SK-N-SH (cell line): ENCODE data around the gene PGS1. TPM values are rescaled to one million over a fixed set of nuclear protein-coding genes. Genes with fewer than 3 reads are reported as not detected.

Experiments
- CTCF ChIA-PET: fragments of 300-600, 350-600 bp; formaldehyde crosslinking; extraction: SDS; loops from one replicate; lab custom pipeline; 2021; lab: Yijun Ruan, JAX
- POLR2A ChIA-PET: fragments of 350-600 bp; sonication (Branson Sonifier 250); formaldehyde crosslinking; extraction: SDS; loops from one replicate; lab custom pipeline; 2020; ENCODE audit warnings: antibody characterized with exemption, inconsistent platforms; lab: Yijun Ruan, JAX
- DNase-seq: peaks from one replicate; pipeline ENCODE4 v3.0.0; 2012
- H2AFZ ChIP-seq: fragments of 200-600 bp; sonication (generic); 2 replicates; pipeline ENCODE4 v1.8.1; 2016; ENCODE audit warnings: antibody characterized with exemption, mild to moderate bottlenecking, low read depth
- H3F3A ChIP-seq: fragments of 200-600 bp; sonication (generic); replicated peaks from 2 replicates; pipeline ENCODE3; 2016; ENCODE audit warnings: antibody characterized with exemption, mild to moderate bottlenecking; ENCODE audit not compliant: insufficient read depth
- H3K27ac ChIP-seq, 2 experiments: fragments of 200-500 bp in 1 of 2; fragments of 200-600 bp in 1 of 2; sonication (Bioruptor generic) in 1 of 2; sonication (generic), shearing (Covaris generic) in 1 of 2; 2 replicates each; pipeline versions ENCODE4 v1.5.1 to v1.6.1; 2014 to 2016; ENCODE audit warnings: low read depth in 2 of 2, inconsistent platforms in 1 of 2, low read length in 1 of 2, mild to moderate bottlenecking in 1 of 2, mixed read lengths in 1 of 2
- H3K27me3 ChIP-seq: fragments of 200-600 bp; sonication (generic), shearing (Covaris generic); 2 replicates; pipeline ENCODE4 v1.6.1; 2016; ENCODE audit warnings: mixed run types; ENCODE audit not compliant: insufficient read depth
- H3K36me3 ChIP-seq, 2 experiments: fragments of 200-500 bp in 1 of 2; fragments of 200-600 bp in 1 of 2; sonication (Bioruptor generic) in 1 of 2; sonication (generic) in 1 of 2; replicated peaks in 1 of 2; 2 replicates each; pipeline versions ENCODE3 to v1.5.1; 2014 to 2016; ENCODE audit warnings: low read length in 1 of 2, mild to moderate bottlenecking in 1 of 2; ENCODE audit not compliant: insufficient read depth in 2 of 2, control insufficient read depth in 1 of 2
- H3K4me1 ChIP-seq, 2 experiments: fragments of 200-500 bp in 1 of 2; fragments of 200-600 bp in 1 of 2; sonication (Bioruptor generic) in 1 of 2; sonication (generic), shearing (Covaris generic) in 1 of 2; 2 replicates each; pipeline versions ENCODE4 v1.5.1 to v1.6.1; 2014 to 2016; ENCODE audit warnings: low read depth in 1 of 2, low read length in 1 of 2, mixed run types in 1 of 2; ENCODE audit not compliant: insufficient read depth in 2 of 2, control insufficient read depth in 1 of 2
- H3K4me2 ChIP-seq: fragments of 200-600 bp; sonication (generic), shearing (Covaris generic); 2 replicates; pipeline ENCODE4 v1.6.1; 2017; ENCODE audit warnings: mixed run types
- H3K4me3 ChIP-seq, 2 experiments: fragments of 200-500 bp in 1 of 2; fragments of 200-600 bp in 1 of 2; sonication (Bioruptor generic) in 1 of 2; sonication (generic), shearing (Covaris generic) in 1 of 2; 2 replicates each; pipeline versions ENCODE4 v1.5.1 to v1.8.1; 2014 to 2016; ENCODE audit warnings: low read depth in 2 of 2, inconsistent platforms in 1 of 2, low read length in 1 of 2, mild to moderate bottlenecking in 1 of 2, mixed read lengths in 1 of 2, moderate library complexity in 1 of 2
- H3K79me2 ChIP-seq: fragments of 200-600 bp; sonication (generic); 2 replicates; pipeline ENCODE4 v1.8.1; 2017; ENCODE audit warnings: mild to moderate bottlenecking; ENCODE audit not compliant: insufficient read depth
- H3K9ac ChIP-seq: fragments of 200-600 bp; sonication (generic); 2 replicates; pipeline ENCODE4 v1.6.1; 2017; ENCODE audit warnings: mixed run types
- H3K9me2 ChIP-seq: fragments of 200-600 bp; sonication (generic); 2 replicates; pipeline ENCODE4 v1.6.1; 2017; ENCODE audit warnings: mixed run types
- H3K9me3 ChIP-seq: fragments of 200-600 bp; sonication (generic); 2 replicates; pipeline ENCODE4 v1.6.1; 2017; ENCODE audit warnings: mixed run types, mild to moderate bottlenecking, moderate library complexity
- H4K20me1 ChIP-seq: fragments of 200-600 bp; sonication (generic); 2 replicates; pipeline ENCODE4 v1.6.1; 2017; ENCODE audit warnings: mild to moderate bottlenecking, mixed run types; ENCODE audit not compliant: insufficient read depth
- CHD2 ChIP-seq: fragments of 150-350 bp; IDR thresholded peaks from 2 replicates; pipeline ENCODE4 v1.6.1; 2018; ENCODE audit warnings: low read length; ENCODE audit not compliant: partially characterized antibody
- EP300 ChIP-seq, 2 experiments: IDR thresholded peaks; 2 replicates each; pipeline versions ENCODE4 v1.4.0 to v1.6.1; 2012; ENCODE audit warnings: borderline replicate concordance in 1 of 2, low read depth in 1 of 2, low read length in 1 of 2
- FOSL2 ChIP-seq: IDR thresholded peaks from 2 replicates; pipeline ENCODE4 v1.4.0; 2012; ENCODE audit warnings: low read depth, mild to moderate bottlenecking, moderate library complexity, borderline replicate concordance
- FOXJ3 ChIP-seq: sonication (generic); formaldehyde crosslinking; IDR thresholded peaks from 2 replicates; pipeline ENCODE4 v1.5.1; 2020; ENCODE audit warnings: mild to moderate bottlenecking, missing genetic modification reagents
- GATA2 ChIP-seq: sonication (generic); formaldehyde crosslinking; IDR thresholded peaks from 2 replicates; pipeline ENCODE4 v1.5.0; 2020; ENCODE audit warnings: mild to moderate bottlenecking, missing genetic modification reagents
- MEF2A ChIP-seq: IDR thresholded peaks from 2 replicates; pipeline ENCODE4 v1.4.0; 2012; ENCODE audit warnings: low read depth, borderline replicate concordance
- NFIC ChIP-seq: IDR thresholded peaks from 2 replicates; pipeline ENCODE4 v1.4.0; 2012; ENCODE audit warnings: borderline replicate concordance
- NRF1 ChIP-seq: IDR thresholded peaks from 2 replicates; pipeline ENCODE4 v1.6.1; 2012; ENCODE audit warnings: low read depth, mild to moderate bottlenecking, low read length
- SMC3 ChIP-seq: IDR thresholded peaks from 2 replicates; pipeline ENCODE4 v1.6.1; 2012; ENCODE audit warnings: low read depth, low read length, improper control_type of control experiment
- TCF12 ChIP-seq: IDR thresholded peaks from 2 replicates; pipeline ENCODE4 v1.4.0; 2012
- TEAD4 ChIP-seq: IDR thresholded peaks from 2 replicates; pipeline ENCODE4 v1.4.0; 2012; ENCODE audit warnings: mild to moderate bottlenecking, borderline replicate concordance; ENCODE audit not compliant: insufficient read depth
- YY1 ChIP-seq: IDR thresholded peaks from 2 replicates; pipeline ENCODE4 v1.4.0; 2012; ENCODE audit warnings: low read depth, mild to moderate bottlenecking
- WGBS: methylation state at CpG from one replicate; pipeline ENCODE4 v1.1.6; 2017; ENCODE audit warnings: low lambda C conversion rate; 5-methylcytosine and 5-hydroxymethylcytosine counted together
- polyA plus RNA-seq, 3 experiments: library from polyadenylated mRNA; depleted of rRNA; stranded (reverse); fragments of >200 nt; gene quantifications; 2 replicates each; pipeline ENCODE4 v1.2.3, GENCODE V29; 2012
- TF ChIP-seq, protein P1 (sequence below): IDR thresholded peaks from 2 replicates; pipeline ENCODE4 v1.6.1; 2012; ENCODE audit warnings: mild to moderate bottlenecking, low read depth, low read length, moderate library complexity
- TF ChIP-seq, protein P2 (sequence below): fragments of 150-350 bp; IDR thresholded peaks from 2 replicates; pipeline ENCODE4 v1.6.1; 2016; ENCODE audit warnings: mild to moderate bottlenecking, low read depth, low read length
- TF ChIP-seq, protein P3 (sequence below): IDR thresholded peaks from 2 replicates; pipeline ENCODE4 v1.4.0; 2012; ENCODE audit warnings: low read depth, borderline replicate concordance

PGS1 gene
- polyA plus RNA-seq, 1 of the 3 experiments (the other 2 are of a cell fraction): 88.4 TPM

DNA sequence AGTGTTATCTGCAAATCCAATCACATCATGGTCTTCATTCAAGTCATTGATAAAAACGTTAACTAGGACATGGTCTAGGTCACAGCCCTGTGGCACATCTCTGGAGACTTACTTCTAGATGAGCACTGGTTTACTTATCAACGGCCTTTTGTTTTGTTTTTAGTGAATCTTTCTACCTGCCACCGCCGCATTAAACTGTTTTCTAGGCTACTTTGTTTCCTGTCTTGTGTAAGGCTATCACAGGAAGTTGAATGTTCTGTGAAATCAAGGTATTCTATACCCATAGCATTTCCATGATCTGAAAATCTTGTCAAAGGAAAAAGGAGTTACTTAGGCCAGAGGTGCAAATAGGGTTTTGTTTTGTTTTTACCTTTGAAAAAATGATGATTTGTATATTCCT is 45.5 kb upstream of the PGS1 start:
- no peaks in the 10 kb centered on the region for H3K9me3 ChIP-seq
- no peaks in the 10 kb centered on the region for H4K20me1 ChIP-seq
- no peaks in the 10 kb centered on the region for H3K79me2 ChIP-seq
- H3K27ac ChIP-seq: 0 out of 4 replicates have a peak overlapping the region, but pooled peaks of 1 of the 2 experiments have one; percentile 4
- H3F3A ChIP-seq: peaks cover 64% of the 10 kb centered on the region
- H3K9ac ChIP-seq: no peak overlapping the region
- H3K4me1 ChIP-seq: peaks cover 2 to 41% of the 10 kb centered on the region in 2 experiments; a peak in 3 of 4 replicates
- H3K36me3 ChIP-seq: no peaks in the 10 kb centered on the region
- TF ChIP-seq, protein P1, sequence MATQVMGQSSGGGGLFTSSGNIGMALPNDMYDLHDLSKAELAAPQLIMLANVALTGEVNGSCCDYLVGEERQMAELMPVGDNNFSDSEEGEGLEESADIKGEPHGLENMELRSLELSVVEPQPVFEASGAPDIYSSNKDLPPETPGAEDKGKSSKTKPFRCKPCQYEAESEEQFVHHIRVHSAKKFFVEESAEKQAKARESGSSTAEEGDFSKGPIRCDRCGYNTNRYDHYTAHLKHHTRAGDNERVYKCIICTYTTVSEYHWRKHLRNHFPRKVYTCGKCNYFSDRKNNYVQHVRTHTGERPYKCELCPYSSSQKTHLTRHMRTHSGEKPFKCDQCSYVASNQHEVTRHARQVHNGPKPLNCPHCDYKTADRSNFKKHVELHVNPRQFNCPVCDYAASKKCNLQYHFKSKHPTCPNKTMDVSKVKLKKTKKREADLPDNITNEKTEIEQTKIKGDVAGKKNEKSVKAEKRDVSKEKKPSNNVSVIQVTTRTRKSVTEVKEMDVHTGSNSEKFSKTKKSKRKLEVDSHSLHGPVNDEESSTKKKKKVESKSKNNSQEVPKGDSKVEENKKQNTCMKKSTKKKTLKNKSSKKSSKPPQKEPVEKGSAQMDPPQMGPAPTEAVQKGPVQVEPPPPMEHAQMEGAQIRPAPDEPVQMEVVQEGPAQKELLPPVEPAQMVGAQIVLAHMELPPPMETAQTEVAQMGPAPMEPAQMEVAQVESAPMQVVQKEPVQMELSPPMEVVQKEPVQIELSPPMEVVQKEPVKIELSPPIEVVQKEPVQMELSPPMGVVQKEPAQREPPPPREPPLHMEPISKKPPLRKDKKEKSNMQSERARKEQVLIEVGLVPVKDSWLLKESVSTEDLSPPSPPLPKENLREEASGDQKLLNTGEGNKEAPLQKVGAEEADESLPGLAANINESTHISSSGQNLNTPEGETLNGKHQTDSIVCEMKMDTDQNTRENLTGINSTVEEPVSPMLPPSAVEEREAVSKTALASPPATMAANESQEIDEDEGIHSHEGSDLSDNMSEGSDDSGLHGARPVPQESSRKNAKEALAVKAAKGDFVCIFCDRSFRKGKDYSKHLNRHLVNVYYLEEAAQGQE: no peak
- TF ChIP-seq YY1: no peak
- TF ChIP-seq CHD2: no peak
- no peak for TF ChIP-seq GATA2 (CRISPR knock-in tag)
- TF ChIP-seq MEF2A: no peak
- TF ChIP-seq, protein P2, sequence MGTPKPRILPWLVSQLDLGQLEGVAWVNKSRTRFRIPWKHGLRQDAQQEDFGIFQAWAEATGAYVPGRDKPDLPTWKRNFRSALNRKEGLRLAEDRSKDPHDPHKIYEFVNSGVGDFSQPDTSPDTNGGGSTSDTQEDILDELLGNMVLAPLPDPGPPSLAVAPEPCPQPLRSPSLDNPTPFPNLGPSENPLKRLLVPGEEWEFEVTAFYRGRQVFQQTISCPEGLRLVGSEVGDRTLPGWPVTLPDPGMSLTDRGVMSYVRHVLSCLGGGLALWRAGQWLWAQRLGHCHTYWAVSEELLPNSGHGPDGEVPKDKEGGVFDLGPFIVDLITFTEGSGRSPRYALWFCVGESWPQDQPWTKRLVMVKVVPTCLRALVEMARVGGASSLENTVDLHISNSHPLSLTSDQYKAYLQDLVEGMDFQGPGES: no peak
- TF ChIP-seq NFIC: no peak
- TF ChIP-seq NRF1: no peak
- no peak for TF ChIP-seq TEAD4
- TF ChIP-seq FOSL2: no peak
- TF ChIP-seq, protein P3, sequence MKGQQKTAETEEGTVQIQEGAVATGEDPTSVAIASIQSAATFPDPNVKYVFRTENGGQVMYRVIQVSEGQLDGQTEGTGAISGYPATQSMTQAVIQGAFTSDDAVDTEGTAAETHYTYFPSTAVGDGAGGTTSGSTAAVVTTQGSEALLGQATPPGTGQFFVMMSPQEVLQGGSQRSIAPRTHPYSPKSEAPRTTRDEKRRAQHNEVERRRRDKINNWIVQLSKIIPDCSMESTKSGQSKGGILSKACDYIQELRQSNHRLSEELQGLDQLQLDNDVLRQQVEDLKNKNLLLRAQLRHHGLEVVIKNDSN: no peak
- no peak for TF ChIP-seq TCF12
- TF ChIP-seq SMC3: no peak
- no peak for TF ChIP-seq FOXJ3 (CRISPR knock-in tag)
- TF ChIP-seq EP300 (IDR thresholded peaks at IDR 0.05; ENCODE audit: borderline replicate concordance in 1 of 2, low read depth in 1 of 2, low read length in 1 of 2): no peak
- H3K4me2 ChIP-seq: no peak overlapping the region
- H3K27me3 ChIP-seq: no peaks in the 10 kb centered on the region
- H3K9me2 ChIP-seq: no peaks in the 10 kb centered on the region
- no peak for DNase-seq
- WGBS: 83% methylated on average over 4 of the region's 4 CpGs
- no peak overlapping the region for H2AFZ ChIP-seq
- ChIA-PET POLR2A (no interaction called here), CTCF (no interaction called here)
- H3K4me3 ChIP-seq: no peak overlapping the region
